Liver (tissue), 3 donors: ENCODE measurements around the gene DNAH8.

Experiments
- ATF3 ChIP-seq: IDR thresholded peaks from 2 replicates; pipeline ENCODE4 v1.6.1; 2016; ENCODE audit warnings: antibody characterized with exemption
- CTCF ChIP-seq: fragments of 150-350 bp; IDR thresholded peaks from 2 replicates; pipeline ENCODE4 v1.5.1; 2017; ENCODE audit warnings: improper control_type of control experiment, low read depth, low read length; ENCODE audit not compliant: missing input control
- EGR1 ChIP-seq, 2 donors: IDR thresholded peaks; 2 replicates each; pipeline ENCODE4 v1.6.1; 2016 to 2018; ENCODE audit warnings: antibody characterized with exemption in 2 of 2, low read depth in 2 of 2
- HNF4G ChIP-seq: IDR thresholded peaks from 2 replicates; pipeline ENCODE4 v1.6.1; 2016; ENCODE audit warnings: antibody characterized with exemption
- RAD21 ChIP-seq, 2 donors: IDR thresholded peaks; 2 replicates each; pipeline ENCODE4 v1.6.1; 2016; ENCODE audit warnings: antibody characterized with exemption in 2 of 2, mild to moderate bottlenecking in 2 of 2
- REST ChIP-seq: IDR thresholded peaks from 2 replicates; pipeline ENCODE4 v1.6.1; 2016; ENCODE audit warnings: antibody characterized with exemption, mild to moderate bottlenecking
- SP1 ChIP-seq: IDR thresholded peaks from 2 replicates; pipeline ENCODE4 v1.6.1; 2018; ENCODE audit warnings: antibody characterized with exemption, mild to moderate bottlenecking
- TAF1 ChIP-seq: conservative IDR thresholded peaks from 2 replicates; pipeline ENCODE4 v1.6.1; 2016; ENCODE audit warnings: antibody characterized with exemption, mild to moderate bottlenecking
- TF ChIP-seq, protein P1 (sequence below): IDR thresholded peaks from 2 replicates; pipeline ENCODE4 v1.6.1; 2016; ENCODE audit warnings: antibody characterized with exemption
- donor health status: healthy.
- donor health status: healthy.

DNA sequence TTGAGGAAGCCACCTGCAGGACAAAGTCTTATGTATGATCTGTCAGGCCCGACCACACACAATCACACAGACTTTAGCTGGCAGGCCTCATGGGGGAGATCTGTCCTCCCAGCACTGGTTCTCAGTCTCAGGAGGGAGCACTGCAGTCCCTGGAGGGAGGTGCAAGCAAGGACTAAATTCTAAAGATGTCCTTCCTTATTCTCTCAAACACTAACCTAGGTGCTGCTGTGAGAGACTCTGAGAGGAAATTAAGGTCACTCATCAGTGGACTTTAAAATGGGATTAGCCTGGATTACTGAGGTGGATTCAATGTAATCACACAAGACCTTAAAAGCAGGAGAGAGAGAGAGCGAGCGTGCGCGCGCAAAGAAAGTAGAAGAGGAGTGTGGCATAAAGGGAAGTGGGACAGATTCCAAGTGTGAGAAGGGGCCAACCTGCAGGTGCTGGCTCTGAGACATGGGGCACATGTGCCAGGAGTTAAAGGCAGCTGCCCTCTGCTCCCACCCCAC is 26.5 kb upstream of the DNAH8 start:
- TF ChIP-seq CTCF: no peak
- TF ChIP-seq REST: no peak
- no peak for TF ChIP-seq HNF4G
- TF ChIP-seq ATF3: no peak
- no peak for TF ChIP-seq RAD21 (IDR thresholded peaks at IDR 0.05)
- TF ChIP-seq, protein P1, sequence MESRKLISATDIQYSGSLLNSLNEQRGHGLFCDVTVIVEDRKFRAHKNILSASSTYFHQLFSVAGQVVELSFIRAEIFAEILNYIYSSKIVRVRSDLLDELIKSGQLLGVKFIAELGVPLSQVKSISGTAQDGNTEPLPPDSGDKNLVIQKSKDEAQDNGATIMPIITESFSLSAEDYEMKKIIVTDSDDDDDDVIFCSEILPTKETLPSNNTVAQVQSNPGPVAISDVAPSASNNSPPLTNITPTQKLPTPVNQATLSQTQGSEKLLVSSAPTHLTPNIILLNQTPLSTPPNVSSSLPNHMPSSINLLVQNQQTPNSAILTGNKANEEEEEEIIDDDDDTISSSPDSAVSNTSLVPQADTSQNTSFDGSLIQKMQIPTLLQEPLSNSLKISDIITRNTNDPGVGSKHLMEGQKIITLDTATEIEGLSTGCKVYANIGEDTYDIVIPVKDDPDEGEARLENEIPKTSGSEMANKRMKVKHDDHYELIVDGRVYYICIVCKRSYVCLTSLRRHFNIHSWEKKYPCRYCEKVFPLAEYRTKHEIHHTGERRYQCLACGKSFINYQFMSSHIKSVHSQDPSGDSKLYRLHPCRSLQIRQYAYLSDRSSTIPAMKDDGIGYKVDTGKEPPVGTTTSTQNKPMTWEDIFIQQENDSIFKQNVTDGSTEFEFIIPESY: no peak
- no peak for TF ChIP-seq EGR1 (IDR thresholded peaks at IDR 0.05; ENCODE audit: low read depth in 2 of 2)
- TF ChIP-seq TAF1: no peak
- no peak for TF ChIP-seq SP1
